ENCODE results near the gene ANTKMT. TPM values are rescaled to one million over a fixed set of nuclear protein-coding genes. Genes with fewer than 3 reads are reported as not detected.

The ANTKMT gene
- total and polyA plus RNA-seq, 2 of the 8 experiments (the other 6 are each of a cell fraction or from before 2014, with no cell fraction given) = 26.5 to 26.6 TPM

GRCh38 chr16:750485-750884, 29.5 kb downstream of the ANTKMT start:
- Histone ChIP-seq H4K8ac (ENCODE audit: extremely low read depth, insufficient read depth, low read length) (no peak overlapping the region), H2BK15ac (ENCODE audit: low read length) (no peak overlapping the region), H3K4ac (replicated peaks; ENCODE audit: insufficient read length, low read depth, low read length) (no peak overlapping the region), H3K4me3 (ENCODE audit: extremely low read depth in 1 of 4, insufficient read depth in 2 of 4, low read depth in 3 of 4, low read length in 4 of 4) (no peak overlapping the region), H3K27ac (ENCODE audit: low read depth, low read length) (no peak overlapping the region), H2AK5ac (ENCODE audit: low read depth, low read length) (no peak overlapping the region), H3K9me3 (ENCODE audit: insufficient read depth in 2 of 2, low read depth in 1 of 2, low read length in 1 of 2) (no peaks in the 10 kb centered on the region), H3K4me1 (replicated peaks in 1 of 4; ENCODE audit: control insufficient read depth in 3 of 4, insufficient read depth in 4 of 4, low read length in 3 of 4) (peaks cover 3 to 12% (median 5%) of the 10 kb centered on the region in 4 experiments; a peak in 5 of 7 replicates), H3K79me1 (ENCODE audit: low read depth, low read length) (no peaks in the 10 kb centered on the region), H4K20me1 (replicated peaks in 1 of 2; ENCODE audit: control insufficient read depth in 1 of 2, insufficient read depth in 2 of 2, low read length in 2 of 2) (no peaks in the 10 kb centered on the region), H3K56ac (replicated peaks; ENCODE audit: insufficient read length, low read depth, low read length) (no peak overlapping the region), H3K4me2 (ENCODE audit: insufficient read depth in 1 of 2, low read depth in 2 of 2, low read length in 2 of 2) (no peak overlapping the region), H3K23me2 (ENCODE audit: low read depth, low read length) (no peaks in the 10 kb centered on the region), H3K36me3 (ENCODE audit: control insufficient read depth in 2 of 4, insufficient read depth in 4 of 4, low read length in 3 of 4) (no peaks in the 10 kb centered on the region), H2BK20ac (ENCODE audit: low read length) (no peak overlapping the region), H3K9ac (replicated peaks in 1 of 4; ENCODE audit: extremely low read depth in 1 of 4, low read depth in 3 of 4, low read length in 3 of 4) (no peak overlapping the region), H3K27me3 (replicated peaks in 1 of 4; ENCODE audit: control insufficient read depth in 3 of 4, extremely low read depth in 1 of 4, insufficient read depth in 3 of 4, low read length in 3 of 4) (no peaks in the 10 kb centered on the region), H2BK5ac (ENCODE audit: low read depth, low read length) (no peak overlapping the region), H3K14ac (ENCODE audit: insufficient read length) (no peak overlapping the region), H2AFZ (ENCODE audit: low read length) (no peak overlapping the region), H2BK12ac (ENCODE audit: low read depth, low read length) (no peak overlapping the region), H3K23ac (ENCODE audit: insufficient read length) (no peak overlapping the region), H2BK120ac (replicated peaks; ENCODE audit: low read depth, low read length) (no peak overlapping the region), H3K18ac (ENCODE audit: extremely low read depth, low read length) (no peak overlapping the region), H4K91ac (replicated peaks; ENCODE audit: insufficient read length, low read length) (no peak overlapping the region), H3K79me2 (ENCODE audit: control insufficient read depth in 1 of 2, insufficient read depth in 2 of 2, low read length in 2 of 2) (no peaks in the 10 kb centered on the region), H4K5ac (ENCODE audit: insufficient read length, low read depth, low read length) (no peak overlapping the region)
- 89% methylated on average over 9 of the region's 9 CpGs; no CpG with 5 or more reads in 1 of the 2 experiments for WGBS, 2 experiments (ENCODE audit: extremely low coverage in 1 of 2, insufficient coverage in 1 of 2, insufficient read length in 1 of 2, insufficient replicate concordance in 2 of 2, low coverage in 1 of 2, low lambda C conversion rate in 2 of 2, missing lambda C conversion rate in 1 of 2)
- no peak for TF ChIP-seq JUN (IDR thresholded peaks at IDR 0.05; ENCODE audit: low read depth, low read length)
- no peak for TF ChIP-seq RBBP5 (IDR thresholded peaks at IDR 0.05; ENCODE audit: borderline replicate concordance, low read depth, low read length)
- TF ChIP-seq, protein P1, sequence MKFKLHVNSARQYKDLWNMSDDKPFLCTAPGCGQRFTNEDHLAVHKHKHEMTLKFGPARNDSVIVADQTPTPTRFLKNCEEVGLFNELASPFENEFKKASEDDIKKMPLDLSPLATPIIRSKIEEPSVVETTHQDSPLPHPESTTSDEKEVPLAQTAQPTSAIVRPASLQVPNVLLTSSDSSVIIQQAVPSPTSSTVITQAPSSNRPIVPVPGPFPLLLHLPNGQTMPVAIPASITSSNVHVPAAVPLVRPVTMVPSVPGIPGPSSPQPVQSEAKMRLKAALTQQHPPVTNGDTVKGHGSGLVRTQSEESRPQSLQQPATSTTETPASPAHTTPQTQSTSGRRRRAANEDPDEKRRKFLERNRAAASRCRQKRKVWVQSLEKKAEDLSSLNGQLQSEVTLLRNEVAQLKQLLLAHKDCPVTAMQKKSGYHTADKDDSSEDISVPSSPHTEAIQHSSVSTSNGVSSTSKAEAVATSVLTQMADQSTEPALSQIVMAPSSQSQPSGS (IDR thresholded peaks at IDR 0.05; ENCODE audit: low read length) = no peak
- no peak for TF ChIP-seq NANOG (IDR thresholded peaks at IDR 0.05; ENCODE audit: insufficient read depth, low read depth, low read length, poor library complexity, severe bottlenecking)
- TF ChIP-seq HDAC2 (IDR thresholded peaks at IDR 0.05; ENCODE audit: borderline replicate concordance in 1 of 2, low read depth in 2 of 2, low read length in 2 of 2) = no peak
- TF ChIP-seq PHF8 (conservative IDR thresholded peaks at IDR 0.05; ENCODE audit: low read depth, low read length) = no peak
- TF ChIP-seq POU5F1 (IDR thresholded peaks at IDR 0.05; ENCODE audit: low read depth, low read length) = no peak
- CTCF ChIA-PET (ENCODE audit: partially characterized antibody) = interaction anchor here (0.6 to 35.8 kb wide), 9 partner anchors 10 to 578 kb away, joined by 3 to 977 read pairs (median 5); partner anchors contain the start of genes ANTKMT, CCDC78, CHTF18 and CIAO3
- no peak for DNase-seq (ENCODE audit: low read depth in 1 of 2, low spot score in 2 of 2)
- POLR2A ChIA-PET (ENCODE audit: partially characterized antibody) = interaction anchor here (0.9 to 2.0 kb wide), 7 partner anchors 10 to 38 kb away, joined by 3 to 7 read pairs (median 3); partner anchors contain the start of genes CHTF18, CIAO3, MSLN and RPUSD1
- no peak for FAIRE-seq
